Fibroblast of lung (primary cell): ENCODE measurements around the gene TBXAS1. TPM values are rescaled to one million over a fixed set of nuclear protein-coding genes. Genes with fewer than 3 reads are reported as not detected.
A peak's percentile ranks its signal among the peaks of the same experiment; 100 is the strongest.

Source experiments
- DNase-seq, 2 donors: peaks; one replicate each; pipeline versions ENCODE4 v3.0.0 to v3.0.0-alpha.2; 2010; ENCODE audit warnings: low read depth in 2 of 2
- H2AFZ ChIP-seq: 2 replicates; pipeline ENCODE4 v1.5.1; 2012; ENCODE audit warnings: low read length, control low read depth, inconsistent platforms
- H3K27ac ChIP-seq: 2 replicates; pipeline ENCODE4 v1.5.1; 2011; ENCODE audit warnings: low read length, control low read depth; ENCODE audit not compliant: insufficient read depth
- H3K27me3 ChIP-seq: 2 replicates; pipeline ENCODE4 v1.5.1; 2011; ENCODE audit warnings: mild to moderate bottlenecking, low read length; ENCODE audit not compliant: control insufficient read depth, insufficient read depth
- H3K36me3 ChIP-seq: 2 replicates; pipeline ENCODE4 v1.5.1; 2011; ENCODE audit warnings: low read length; ENCODE audit not compliant: control insufficient read depth, insufficient read depth
- H3K4me1 ChIP-seq: 2 replicates; pipeline ENCODE4 v1.5.1; 2011; ENCODE audit warnings: low read length; ENCODE audit not compliant: control insufficient read depth, insufficient read depth; ENCODE audit errors: extremely low read depth
- H3K4me2 ChIP-seq: 2 replicates; pipeline ENCODE4 v1.5.1; 2011; ENCODE audit warnings: low read length, control low read depth; ENCODE audit not compliant: insufficient read depth; ENCODE audit errors: extremely low read depth
- H3K4me3 ChIP-seq, 4 experiments: fragments of 200-600 bp in 1 of 4; sonication (generic) in 1 of 4; replicated peaks in 1 of 4; 2 replicates each; pipeline ENCODE4 v1.5.1; 2011 to 2016; ENCODE audit warnings: low read length in 4 of 4, low read depth in 3 of 4, mild to moderate bottlenecking in 3 of 4, control low read depth in 2 of 4, inconsistent platforms in 1 of 4, mixed read lengths in 1 of 4; ENCODE audit not compliant: insufficient read depth in 1 of 4; ENCODE audit errors: control extremely low read depth in 1 of 4
- H3K79me2 ChIP-seq: 2 replicates; pipeline ENCODE4 v1.5.1; 2012; ENCODE audit warnings: mild to moderate bottlenecking, low read length, inconsistent platforms; ENCODE audit not compliant: control insufficient read depth, insufficient read depth
- H3K9ac ChIP-seq: 2 replicates; pipeline ENCODE4 v1.5.1; 2011; ENCODE audit warnings: mild to moderate bottlenecking, low read length, control low read depth; ENCODE audit not compliant: insufficient read depth
- H3K9me3 ChIP-seq: 2 replicates; pipeline ENCODE4 v1.5.1; 2012; ENCODE audit warnings: low read depth, low read length; ENCODE audit not compliant: control insufficient read depth, insufficient read depth
- H4K20me1 ChIP-seq: 2 replicates; pipeline ENCODE4 v1.5.1; 2011; ENCODE audit warnings: low read length; ENCODE audit not compliant: control insufficient read depth, insufficient read depth; ENCODE audit errors: extremely low read depth
- EZH2 ChIP-seq: IDR thresholded peaks from 2 replicates; pipeline ENCODE4 v1.5.1; 2012; ENCODE audit warnings: low read length, control low read depth, mild to moderate bottlenecking; ENCODE audit errors: missing control alignments
- polyA plus RNA-seq, 2 donors: library from polyadenylated mRNA; depleted of rRNA in 1 of 2; stranded (reverse) in 1 of 2; unstranded in 1 of 2; fragments of >200 nt; gene quantifications; 2 replicates each; pipeline ENCODE4 v1.2.1, GENCODE V29; 2011 to 2012; ENCODE audit warnings: missing spikeins in 1 of 2
- total RNA-seq: library from RNA; depleted of rRNA; stranded (reverse); fragments of >200 nt; gene quantifications from 2 replicates; pipeline ENCODE4 v1.2.1, GENCODE V29; 2014
- TF ChIP-seq, protein P1 (sequence below), 2 donors: IDR thresholded peaks in 1 of 2; conservative IDR thresholded peaks in 1 of 2; 1 replicate in 1 of 2; 2 replicates in 1 of 2; pipeline ENCODE4 v1.5.1; 2011 to 2012; ENCODE audit warnings: low read length in 2 of 2, control low read depth in 1 of 2, inconsistent platforms in 1 of 2, low read depth in 1 of 2, mild to moderate bottlenecking in 1 of 2

The TBXAS1 gene
- total and polyA plus RNA-seq, 2 donors (not counting 1 experiment from before 2014, with no cell fraction given) = 1.5 to 2.1 TPM

DNA sequence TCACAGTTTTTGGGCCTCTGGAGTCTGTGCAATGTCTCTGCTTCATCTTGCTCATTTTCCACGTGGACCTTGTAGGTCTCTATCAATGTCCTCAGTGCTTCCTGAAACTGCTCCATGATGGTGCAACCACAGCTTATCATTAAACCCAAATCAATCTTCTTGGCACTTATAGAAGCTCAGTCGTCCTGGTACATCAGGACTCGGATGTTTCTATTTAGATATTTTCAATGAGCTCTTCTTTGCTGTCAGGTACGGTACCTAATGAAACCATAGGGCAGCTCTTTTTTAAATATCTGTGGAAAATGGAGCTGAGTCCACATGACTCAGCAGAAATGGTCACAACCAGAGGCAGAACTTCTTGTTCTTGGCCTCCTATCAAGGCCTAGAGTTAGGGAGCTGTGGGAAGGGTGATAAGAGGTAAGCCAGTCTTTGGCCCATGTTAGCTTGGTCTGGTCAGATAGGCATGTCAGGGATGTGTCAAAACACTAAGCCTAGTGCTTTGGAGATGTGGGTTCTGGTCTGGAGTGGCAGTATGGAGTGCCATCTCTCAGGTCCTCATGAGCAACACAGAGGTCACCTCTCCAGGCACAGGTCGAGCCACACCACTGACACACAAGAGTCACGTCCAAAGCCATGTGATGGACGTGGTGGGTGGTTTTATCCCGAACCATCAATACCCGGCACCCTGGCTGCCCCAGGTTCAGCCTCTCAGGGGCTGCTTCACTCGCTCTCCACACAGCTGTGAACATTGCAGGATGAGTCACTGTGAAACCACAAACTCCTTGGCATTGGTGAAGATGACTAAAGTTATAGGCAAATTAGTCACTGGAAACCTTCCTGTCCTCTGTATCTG lies 87.0 kb downstream of the TBXAS1 start:
- Histone ChIP-seq H3K4me3 (no peak overlapping the region), H3K4me1 (peaks cover 28% of the 10 kb centered on the region), H3K9ac (no peak overlapping the region)

DNA sequence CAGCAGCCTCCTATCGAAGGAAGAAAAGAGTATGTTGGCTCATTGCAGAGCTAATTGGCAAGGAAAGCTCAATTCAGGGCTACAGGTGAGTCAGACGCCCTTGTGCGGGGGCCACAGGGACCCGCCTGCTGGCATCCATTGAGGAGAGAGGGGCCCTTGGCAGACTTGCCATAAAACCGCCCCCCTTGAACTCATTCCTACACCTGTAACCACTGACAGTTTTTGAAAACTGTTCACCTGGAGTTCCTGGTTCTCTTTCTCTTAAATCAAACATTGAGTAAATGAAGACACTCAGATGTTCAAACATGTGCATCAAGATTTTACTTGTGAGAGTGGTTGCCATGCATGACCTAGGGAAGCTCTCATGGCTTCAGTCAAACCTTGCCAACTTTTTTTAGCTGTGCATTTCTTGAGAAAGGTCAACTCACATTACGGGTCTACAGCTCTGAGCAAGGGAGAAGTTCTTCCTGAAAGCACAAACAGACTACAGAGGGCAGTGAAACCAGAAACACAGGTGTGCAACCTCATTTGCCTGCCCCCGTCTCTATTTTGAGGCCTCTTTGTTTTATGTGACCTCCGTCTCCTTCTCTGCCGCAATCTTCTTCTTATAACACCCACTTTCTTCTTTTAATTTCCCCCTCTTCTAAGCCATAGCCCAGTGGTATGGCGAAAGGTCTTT lies 87.8 kb downstream of the TBXAS1 start:
- Histone ChIP-seq H2AFZ (no peak overlapping the region), H3K79me2 (no peaks in the 10 kb centered on the region), H3K9ac (no peak overlapping the region), H4K20me1 (no peaks in the 10 kb centered on the region), H3K4me1 (peaks cover 28% of the 10 kb centered on the region), H3K4me3 (no peak overlapping the region), H3K9me3 (no peaks in the 10 kb centered on the region), H3K27ac (no peak overlapping the region), H3K27me3 (no peaks in the 10 kb centered on the region), H3K4me2 (no peak overlapping the region), H3K36me3 (no peaks in the 10 kb centered on the region)
- DNase-seq = peak; percentile 15 to 21
- no peak for TF ChIP-seq EZH2
- TF ChIP-seq, protein P1, sequence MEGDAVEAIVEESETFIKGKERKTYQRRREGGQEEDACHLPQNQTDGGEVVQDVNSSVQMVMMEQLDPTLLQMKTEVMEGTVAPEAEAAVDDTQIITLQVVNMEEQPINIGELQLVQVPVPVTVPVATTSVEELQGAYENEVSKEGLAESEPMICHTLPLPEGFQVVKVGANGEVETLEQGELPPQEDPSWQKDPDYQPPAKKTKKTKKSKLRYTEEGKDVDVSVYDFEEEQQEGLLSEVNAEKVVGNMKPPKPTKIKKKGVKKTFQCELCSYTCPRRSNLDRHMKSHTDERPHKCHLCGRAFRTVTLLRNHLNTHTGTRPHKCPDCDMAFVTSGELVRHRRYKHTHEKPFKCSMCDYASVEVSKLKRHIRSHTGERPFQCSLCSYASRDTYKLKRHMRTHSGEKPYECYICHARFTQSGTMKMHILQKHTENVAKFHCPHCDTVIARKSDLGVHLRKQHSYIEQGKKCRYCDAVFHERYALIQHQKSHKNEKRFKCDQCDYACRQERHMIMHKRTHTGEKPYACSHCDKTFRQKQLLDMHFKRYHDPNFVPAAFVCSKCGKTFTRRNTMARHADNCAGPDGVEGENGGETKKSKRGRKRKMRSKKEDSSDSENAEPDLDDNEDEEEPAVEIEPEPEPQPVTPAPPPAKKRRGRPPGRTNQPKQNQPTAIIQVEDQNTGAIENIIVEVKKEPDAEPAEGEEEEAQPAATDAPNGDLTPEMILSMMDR (conservative IDR thresholded peaks at IDR 0.05 in 1 of 2, IDR thresholded peaks at IDR 0.05 in 1 of 2; ENCODE audit: low read depth in 1 of 2, low read length in 2 of 2) = no peak

More for the DNA sequence above, 87.0 kb downstream of the TBXAS1 start:
- DNase-seq = peak; percentile 99
- Histone ChIP-seq H3K4me2 (peak overlapping the region; percentile 0), H3K9me3 (no peaks in the 10 kb centered on the region), H2AFZ (no peak overlapping the region), H3K27ac (peak overlapping the region; percentile 70), H3K27me3 (no peaks in the 10 kb centered on the region), H3K79me2 (no peaks in the 10 kb centered on the region), H3K36me3 (no peaks in the 10 kb centered on the region), H4K20me1 (no peaks in the 10 kb centered on the region)
- TF ChIP-seq EZH2 = no peak
- TF ChIP-seq, protein P1 (conservative IDR thresholded peaks at IDR 0.05 in 1 of 2, IDR thresholded peaks at IDR 0.05 in 1 of 2; ENCODE audit: low read depth in 1 of 2, low read length in 2 of 2) = no peak

DNA sequence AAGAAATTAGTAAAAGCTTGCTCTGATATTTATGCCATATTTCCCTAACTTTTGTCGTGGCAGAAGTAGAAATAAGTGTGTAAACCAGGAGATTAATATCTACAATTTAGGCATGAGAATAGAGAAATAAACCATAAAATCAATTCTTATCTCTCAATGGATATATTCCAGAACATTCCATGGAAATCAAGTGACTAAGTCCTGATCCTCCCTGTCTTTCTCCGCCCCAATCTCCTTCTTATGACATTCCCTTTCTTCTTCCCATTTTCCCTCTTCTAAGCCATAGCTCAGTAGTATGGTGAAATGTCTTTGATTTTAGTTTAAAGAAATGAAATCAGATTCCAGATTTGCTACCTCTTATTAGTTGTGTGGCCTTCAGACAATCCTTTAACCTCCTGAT lies 88.8 kb downstream of the TBXAS1 start:
- Histone ChIP-seq H3K9ac (no peak overlapping the region), H3K79me2 (no peaks in the 10 kb centered on the region), H4K20me1 (no peaks in the 10 kb centered on the region), H3K4me3 (no peak overlapping the region), H3K9me3 (no peaks in the 10 kb centered on the region), H3K4me2 (no peak overlapping the region), H3K27me3 (no peaks in the 10 kb centered on the region), H2AFZ (no peak overlapping the region), H3K4me1 (peaks cover 28% of the 10 kb centered on the region), H3K27ac (no peak overlapping the region), H3K36me3 (no peaks in the 10 kb centered on the region)
- DNase-seq = no peak
- TF ChIP-seq, protein P1 (conservative IDR thresholded peaks at IDR 0.05 in 1 of 2, IDR thresholded peaks at IDR 0.05 in 1 of 2; ENCODE audit: low read depth in 1 of 2, low read length in 2 of 2) = no peak
- TF ChIP-seq EZH2 = no peak
